GM12892 (cell line): ENCODE measurements around the gene EWSR1.

ENCODE experiments used
- POLR2A ChIP-seq: IDR thresholded peaks from 2 replicates; pipeline ENCODE4 v1.6.1; 2011; ENCODE audit warnings: low read depth, low read length, control low read depth
- POLR2AphosphoS5 ChIP-seq: IDR thresholded peaks from 2 replicates; pipeline ENCODE4 v1.6.1; 2011; ENCODE audit warnings: low read depth, low read length, control low read depth
- TAF1 ChIP-seq: IDR thresholded peaks from 2 replicates; pipeline ENCODE4 v1.6.1; 2011; ENCODE audit warnings: low read depth, mild to moderate bottlenecking, control low read depth, low read length, borderline replicate concordance

GRCh38 chr22:29226351-29226981, 41.6 kb upstream of the EWSR1 start:
- TF ChIP-seq TAF1 = no peak
- TF ChIP-seq POLR2A = 0 out of 2 replicates have a peak, but pooled peaks have one; percentile 4
- TF ChIP-seq POLR2AphosphoS5 = no peak
